Left ventricle myocardium inferior (tissue), 1 donor: Measurements from ENCODE around the gene CRIP3. TPM values are rescaled to one million over a fixed set of nuclear protein-coding genes. Genes with fewer than 3 reads are reported as not detected.

Experiments used
- DNase-seq: peaks from one replicate; pipeline ENCODE4 v3.0.0-alpha.2; 2020
- H3K27ac ChIP-seq: fragments of 200-600 bp; replicated peaks from 2 replicates; pipeline ENCODE4 v1.8.0; 2021
- H3K27me3 ChIP-seq: fragments of 200-600 bp; 2 replicates; pipeline ENCODE4 v1.8.0; 2021; ENCODE audit warnings: low read depth
- H3K36me3 ChIP-seq: fragments of 200-600 bp; 2 replicates; pipeline ENCODE4 v1.8.0; 2021
- H3K4me1 ChIP-seq: fragments of 200-600 bp; 2 replicates; pipeline ENCODE4 v1.8.0; 2021
- H3K4me3 ChIP-seq: fragments of 200-600 bp; 2 replicates; pipeline ENCODE4 v1.8.0; 2021; ENCODE audit warnings: mild to moderate bottlenecking, moderate library complexity
- H3K9me3 ChIP-seq: fragments of 200-600 bp; replicated peaks from 2 replicates; pipeline ENCODE4 v1.8.0; 2021
- CTCF ChIP-seq: fragments of 200-600 bp; IDR thresholded peaks from 2 replicates; pipeline ENCODE4 v1.8.0; 2021; ENCODE audit warnings: antibody characterized with exemption, mild to moderate bottlenecking, borderline replicate concordance
- intact Hi-C: fragments of 100-400 bp; cut with micrococcal nuclease; formaldehyde crosslinking; loops from one replicate; pipeline ENCODE4 v1.11.0; 2022
- total RNA-seq: library from RNA; stranded (reverse); fragmentation: NEBNext Ultra II Directional; extraction: Animal tissue kit (Norgen Biotek cat#: 25700); gene quantifications from one replicate; pipeline ENCODE4 v1.2.1, GENCODE V29; 2021
- donor health status: DM: no; HTN: yes; CAD: no; lungs with severe emphysema.

Gene CRIP3
- total RNA-seq, 1 donor from 2014 or later = 42.3 TPM

- Histone ChIP-seq H3K36me3 (peaks cover 65% of the 10 kb centered on the region), H3K27ac (no peak overlapping the region), H3K27me3 (no peaks in the 10 kb centered on the region), H3K9me3 (no peaks in the 10 kb centered on the region), H3K4me1 (peaks cover 11% of the 10 kb centered on the region), H3K4me3 (no peak overlapping the region)
- no peak for DNase-seq
- intact Hi-C loops = no loop called here
- no peak for TF ChIP-seq CTCF
Observed at GRCh38 chr6:43339168-43339567, 30.5 kb upstream of the CRIP3 start.

GRCh38 chr6:43338243-43338642 lies 29.6 kb upstream of the CRIP3 start:
- no peak for DNase-seq
- no peak overlapping the region for H3K27ac ChIP-seq
- H3K9me3 ChIP-seq = no peaks in the 10 kb centered on the region
- peaks cover 55% of the 10 kb centered on the region for H3K36me3 ChIP-seq
- TF ChIP-seq CTCF = no peak
- H3K27me3 ChIP-seq = no peaks in the 10 kb centered on the region
- intact Hi-C loops = no loop called here
- peaks cover 15% of the 10 kb centered on the region for H3K4me1 ChIP-seq
- no peak overlapping the region for H3K4me3 ChIP-seq

- peaks cover 15% of the 10 kb centered on the region for H3K4me1 ChIP-seq
- intact Hi-C loops = no loop called here
- no peak overlapping the region for H3K4me3 ChIP-seq
- no peaks in the 10 kb centered on the region for H3K9me3 ChIP-seq
- peaks cover 37% of the 10 kb centered on the region for H3K36me3 ChIP-seq
- no peaks in the 10 kb centered on the region for H3K27me3 ChIP-seq
- peak overlapping the region; percentile 2 for H3K27ac ChIP-seq
- DNase-seq = no peak
- TF ChIP-seq CTCF = no peak
Observed at GRCh38 chr6:43336382-43336781, 27.8 kb upstream of the CRIP3 start.

- Histone ChIP-seq H3K9me3 (no peaks in the 10 kb centered on the region), H3K4me1 (peaks cover 15% of the 10 kb centered on the region), H3K4me3 (no peak overlapping the region), H3K36me3 (peaks cover 28% of the 10 kb centered on the region), H3K27ac (no peak overlapping the region), H3K27me3 (no peaks in the 10 kb centered on the region)
- no peak for DNase-seq
- TF ChIP-seq CTCF = no peak
- intact Hi-C loops = no loop called here
Observed at GRCh38 chr6:43335469-43335868, 26.8 kb upstream of the CRIP3 start.

- Histone ChIP-seq H3K27me3 (no peaks in the 10 kb centered on the region), H3K4me3 (no peak overlapping the region), H3K4me1 (peaks cover 15% of the 10 kb centered on the region), H3K9me3 (no peaks in the 10 kb centered on the region), H3K27ac (peak overlapping the region; percentile 6), H3K36me3 (peaks cover 19% of the 10 kb centered on the region)
- intact Hi-C loops = no loop called here
- peak; percentile 64 for TF ChIP-seq CTCF
- no peak for DNase-seq
Observed at GRCh38 chr6:43334466-43335095, 26.0 kb upstream of the CRIP3 start.
